Naive thymus-derived CD8-positive, alpha-beta T cell (primary cell): ENCODE results near the gene TTC28. TPM values are rescaled to one million over a fixed set of nuclear protein-coding genes. Genes with fewer than 3 reads are reported as not detected.

Experiments
- ATAC-seq, 2 donors: fragments of 150-1000 bp; cut with Tn5 transposase in 1 of 2; sonication (Bioruptor Pico), chemical (Tn5 transposase) in 1 of 2; 1 replicate in 1 of 2; 2 replicates in 1 of 2; pipeline ENCODE4 v1.10.0; 2021; ENCODE audit warnings: mild to moderate bottlenecking in 2 of 2, moderate library complexity in 2 of 2
- POLR2A ChIA-PET: fragments of 350-600 bp; sonication (Branson Sonifier 250); formaldehyde crosslinking; loops from one replicate; lab custom pipeline; 2021; ENCODE audit warnings: antibody characterized with exemption; lab: Charles Lee
- DNase-seq, 10 donors: peaks; one replicate each; pipeline versions ENCODE4 v3.0.0 to v3.0.0-alpha.2; 2020 to 2022
- H3K27ac Mint-ChIP-seq, 10 donors: one replicate each; pipeline ENCODE4 v1.8.0; 2020 to 2022; ENCODE audit warnings: mild to moderate bottlenecking in 10 of 10, mixed read lengths in 10 of 10, moderate library complexity in 4 of 10, inconsistent platforms in 1 of 10
- H3K27me3 Mint-ChIP-seq, 5 donors: one replicate each; pipeline ENCODE4 v1.8.0; 2021 to 2022; ENCODE audit warnings: mixed read lengths in 5 of 5
- H3K36me3 Mint-ChIP-seq, 3 donors: one replicate each; pipeline ENCODE4 v1.8.0; 2020 to 2022; ENCODE audit warnings: mixed read lengths in 3 of 3, mild to moderate bottlenecking in 2 of 3, inconsistent platforms in 1 of 3
- H3K4me1 Mint-ChIP-seq, 4 donors: one replicate each; pipeline ENCODE4 v1.8.0; 2021 to 2022; ENCODE audit warnings: mixed read lengths in 4 of 4
- H3K4me3 Mint-ChIP-seq, 10 donors: one replicate each; pipeline ENCODE4 v1.8.0; 2020 to 2022; ENCODE audit warnings: mild to moderate bottlenecking in 10 of 10, mixed read lengths in 10 of 10, moderate library complexity in 6 of 10, inconsistent platforms in 1 of 10
- H3K9me3 Mint-ChIP-seq, 9 donors: one replicate each; pipeline ENCODE4 v1.8.0; 2020 to 2022; ENCODE audit warnings: mixed read lengths in 9 of 9, mild to moderate bottlenecking in 3 of 9, inconsistent platforms in 1 of 9, moderate library complexity in 1 of 9
- polyA plus RNA-seq, 3 donors: library from polyadenylated mRNA; unstranded; fragments of 300-500 nt; fragmentation: Illumina TruSeq; gene quantifications; one replicate each; pipeline ENCODE4 v1.2.3, GENCODE V29; 2021
- total RNA-seq, 8 experiments: library from RNA in 2 of 8; stranded (reverse) in 2 of 8; gene quantifications; one replicate each; pipeline ENCODE4 v1.2.3 and lab custom pipeline; 2021 to 2026

TTC28 gene
- total and polyA plus RNA-seq, 5 experiments from 2014 or later, result 0.44 to 6.4 (median 1.3) TPM

DNA sequence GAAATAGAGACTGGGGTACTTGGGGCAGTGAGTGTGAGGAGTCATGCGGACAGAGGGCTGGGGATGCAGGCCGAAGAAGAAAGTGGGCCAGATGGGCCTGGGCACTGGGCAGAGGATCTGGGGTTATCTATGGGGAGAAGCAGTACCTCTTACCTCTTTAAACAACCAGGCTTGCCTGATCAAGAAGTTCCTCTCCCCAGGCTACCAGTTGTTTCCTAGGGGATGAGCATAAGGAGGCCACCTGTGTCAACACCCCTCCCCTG, 662.2 kb downstream of the TTC28 start:
- no peak for DNase-seq
- no peak for ATAC-seq
- Mint-ChIP-seq H3K4me3 (no peak overlapping the region), H3K36me3 (no peaks in the 10 kb centered on the region), H3K27ac (peak overlapping the region in 2 of 10 donors; percentile 21 to 43), H3K4me1 (peaks cover 3 to 6% (median 4%) of the 10 kb centered on the region in 4 donors), H3K27me3 (peaks cover 0 to 2% (median 0%) of the 10 kb centered on the region in 5 donors), H3K9me3 (no peaks in the 10 kb centered on the region)
- POLR2A ChIA-PET, result no interaction called here

DNA sequence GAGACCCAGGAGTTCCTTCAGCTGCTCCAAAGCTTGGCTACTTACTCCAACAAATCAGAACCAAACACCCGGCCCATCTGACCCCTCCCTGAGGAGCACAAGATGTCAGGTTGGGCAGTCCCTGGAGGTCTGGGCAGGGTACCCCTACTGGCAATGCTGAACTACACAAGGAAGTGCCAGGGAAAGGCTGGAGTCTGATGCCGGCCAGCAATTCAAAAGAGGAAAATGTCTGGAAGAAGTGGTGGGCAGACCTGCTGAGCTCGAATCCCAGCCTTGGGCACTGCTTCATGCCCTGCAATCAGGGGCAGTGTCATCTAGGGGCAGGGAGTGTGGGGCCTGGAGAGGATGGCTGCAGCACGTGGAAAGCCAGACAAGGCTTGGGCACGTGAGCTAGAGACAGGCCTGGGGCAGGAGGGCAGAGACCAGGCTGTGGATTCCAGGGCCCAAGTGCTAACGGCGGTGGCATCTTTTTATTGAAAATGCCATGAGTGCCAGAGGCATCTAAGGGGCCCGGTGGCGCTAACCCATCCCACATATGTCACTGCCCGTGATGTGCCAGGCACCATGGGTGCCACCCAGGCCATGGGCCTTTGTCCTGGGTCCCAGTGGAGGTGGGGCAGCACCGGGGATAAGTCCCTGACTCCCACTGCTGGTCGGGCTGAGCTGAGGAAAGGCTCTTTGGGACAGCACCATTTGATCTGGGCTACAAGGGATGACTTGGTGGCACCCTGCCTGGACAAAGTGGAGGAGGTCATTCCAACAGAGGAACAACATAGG, 662.7 kb downstream of the TTC28 start:
- Mint-ChIP-seq H3K27ac (peak overlapping the region in 1 of 10 donors; percentile 43), H3K4me3 (no peak overlapping the region), H3K9me3 (no peaks in the 10 kb centered on the region), H3K36me3 (no peaks in the 10 kb centered on the region), H3K27me3 (no peaks in the 10 kb centered on the region), H3K4me1 (peaks cover 3 to 5% (median 3%) of the 10 kb centered on the region in 4 donors)
- POLR2A ChIA-PET, result interaction anchor here (0.6 kb wide), 1 partner anchor 59 kb away, joined by 3 read pairs; no protein-coding TSS in a partner anchor
- DNase-seq (no peak), ATAC-seq (no peak)

DNA sequence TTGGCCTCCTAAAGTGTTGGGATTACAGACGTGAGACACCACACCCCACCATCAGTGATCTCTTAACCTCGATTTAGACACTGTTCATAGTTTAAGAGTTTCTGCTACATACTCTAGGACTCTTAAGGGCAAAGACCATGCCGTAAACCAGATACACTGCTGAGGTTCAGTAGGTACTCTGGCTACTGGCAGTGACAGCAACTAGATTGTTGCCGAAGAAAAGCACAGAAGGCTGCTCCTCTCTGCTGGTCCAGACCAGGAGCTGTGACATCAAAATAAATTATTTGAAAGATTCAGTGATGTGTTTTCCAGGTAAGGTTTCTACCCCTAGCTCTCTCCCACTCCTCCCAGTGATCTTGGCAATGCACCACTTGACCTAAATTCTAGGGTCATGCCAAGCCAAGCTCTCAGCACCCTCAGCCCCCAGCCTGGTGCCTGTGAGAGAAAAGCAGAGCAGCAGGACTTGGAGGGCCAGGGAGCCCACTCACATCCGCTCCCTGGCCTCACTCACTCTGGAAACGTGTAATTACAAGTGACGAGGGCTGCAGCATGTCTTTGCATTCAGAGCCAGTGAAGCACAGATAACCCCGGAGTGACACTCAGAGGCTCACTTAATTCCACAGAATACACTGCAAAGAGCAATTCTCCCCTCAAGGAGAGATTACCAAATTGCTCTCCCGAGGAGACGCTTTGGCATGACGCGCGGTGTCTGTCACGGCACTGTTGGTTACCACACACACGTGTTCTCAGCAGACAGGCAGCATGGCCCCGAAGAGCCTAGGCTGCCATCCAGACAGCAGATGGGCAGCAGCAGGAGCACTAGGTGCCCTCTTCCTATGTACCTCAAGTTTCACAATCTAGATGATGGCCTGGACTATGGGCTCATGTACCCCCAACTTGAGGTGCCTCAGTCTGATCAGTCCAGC, 663.7 kb downstream of the TTC28 start:
- Mint-ChIP-seq H3K27ac (peak overlapping the region in 1 of 10 donors; percentile 48), H3K36me3 (no peaks in the 10 kb centered on the region), H3K4me3 (no peak overlapping the region), H3K27me3 (no peaks in the 10 kb centered on the region), H3K4me1 (peaks cover 3 to 5% (median 3%) of the 10 kb centered on the region in 4 donors), H3K9me3 (no peaks in the 10 kb centered on the region)
- DNase-seq, result no peak
- ATAC-seq, result no peak
- POLR2A ChIA-PET, result interaction anchor here (0.6 kb wide), 1 partner anchor 58 kb away, joined by 3 read pairs; no protein-coding TSS in a partner anchor

DNA sequence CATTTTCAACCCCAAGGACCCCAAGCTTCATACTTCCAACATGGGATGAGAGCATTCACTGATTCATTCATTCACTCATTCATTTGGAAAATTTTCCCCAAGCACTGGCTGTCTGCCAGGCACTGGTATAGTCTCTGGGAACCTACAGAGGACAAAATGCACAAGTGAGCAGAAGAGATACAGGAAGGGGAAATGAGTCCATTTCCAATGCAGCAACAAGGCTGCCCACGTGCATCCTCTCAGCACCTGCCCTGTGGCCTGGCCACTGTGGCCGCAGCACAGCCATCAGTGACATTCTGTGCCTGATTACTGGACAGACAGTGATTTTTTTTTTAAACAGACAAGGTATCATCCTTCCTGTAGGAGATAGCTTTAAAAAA, 664.6 kb downstream of the TTC28 start:
- Mint-ChIP-seq H3K4me3 (no peak overlapping the region), H3K9me3 (no peaks in the 10 kb centered on the region), H3K36me3 (no peaks in the 10 kb centered on the region), H3K27ac (no peak overlapping the region), H3K4me1 (peaks cover under 1 to 2% (median under 1%) of the 10 kb centered on the region in 4 donors), H3K27me3 (no peaks in the 10 kb centered on the region)
- POLR2A ChIA-PET, result interaction anchor here (0.6 kb wide), 1 partner anchor 37 kb away, joined by 3 read pairs; no protein-coding TSS in a partner anchor
- no peak for DNase-seq
- ATAC-seq, result no peak

DNA sequence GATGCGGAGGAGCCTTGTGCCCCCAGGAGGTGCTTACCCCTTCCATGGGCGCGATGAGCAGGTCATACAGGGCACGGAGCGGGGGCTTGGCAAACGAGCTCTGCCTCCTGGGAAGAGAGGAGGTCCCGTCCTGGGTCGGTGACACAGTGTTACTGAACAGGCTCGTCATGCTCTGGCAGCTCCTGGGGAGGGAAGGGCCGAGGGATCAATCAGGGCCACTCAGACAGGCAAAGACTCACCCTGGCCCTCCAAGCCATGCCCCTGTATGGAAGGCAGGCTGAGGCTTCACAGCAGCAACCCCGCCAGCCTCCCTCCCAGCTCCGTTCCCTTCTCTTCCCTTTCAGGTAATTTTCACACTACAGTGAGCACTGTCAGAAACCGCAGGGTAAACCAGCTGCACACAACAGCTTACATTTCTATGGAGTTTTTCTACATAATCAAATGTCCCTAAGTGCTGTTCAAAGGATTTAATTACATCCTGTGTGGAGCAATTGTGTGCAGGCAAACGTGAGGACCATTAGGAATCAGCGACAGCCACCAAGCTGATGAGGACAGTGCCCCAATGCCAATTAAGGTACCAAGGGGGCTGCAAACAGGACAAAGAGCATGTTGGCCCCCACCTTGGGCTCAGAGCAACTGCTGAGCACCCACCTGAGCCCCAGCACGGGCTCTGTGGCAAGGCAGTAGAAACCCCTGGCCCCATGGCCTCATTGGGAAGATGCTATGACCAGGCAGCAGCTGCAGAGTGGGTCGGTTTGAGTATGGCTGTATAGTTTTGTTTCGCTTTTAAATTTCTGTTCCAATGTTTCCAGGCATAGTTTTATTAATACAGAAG, 665.2 kb downstream of the TTC28 start:
- Mint-ChIP-seq H3K4me3 (no peak overlapping the region), H3K36me3 (no peaks in the 10 kb centered on the region), H3K4me1 (no peaks in the 10 kb centered on the region), H3K9me3 (no peaks in the 10 kb centered on the region), H3K27ac (no peak overlapping the region), H3K27me3 (no peaks in the 10 kb centered on the region)
- POLR2A ChIA-PET, result interaction anchor here (0.6 kb wide), 1 partner anchor 38 kb away, joined by 3 read pairs; no protein-coding TSS in a partner anchor
- DNase-seq, result no peak
- no peak for ATAC-seq

DNA sequence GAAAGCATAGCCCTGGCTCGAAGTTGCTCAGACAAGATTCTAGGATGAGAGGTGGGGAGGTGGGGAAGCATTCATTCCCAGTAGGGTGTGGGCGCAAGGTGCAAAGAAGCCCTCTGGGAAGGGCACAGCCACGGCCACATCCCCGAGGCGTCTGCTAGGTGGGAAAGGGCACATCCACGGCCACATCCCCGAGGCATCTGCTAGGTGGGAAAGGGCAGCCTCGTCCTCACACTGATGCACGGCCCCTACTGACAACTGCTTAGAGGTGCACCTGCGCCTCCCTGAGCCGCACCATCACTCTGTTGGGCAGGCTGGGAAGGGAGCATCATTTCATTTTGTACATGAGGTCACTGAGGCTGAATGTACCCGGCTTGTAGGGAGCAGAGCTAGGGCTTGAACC, 666.0 kb downstream of the TTC28 start:
- no peak overlapping the region for H3K27ac Mint-ChIP-seq
- POLR2A ChIA-PET, result no interaction called here
- H3K36me3 Mint-ChIP-seq, result no peaks in the 10 kb centered on the region
- H3K27me3 Mint-ChIP-seq, result no peaks in the 10 kb centered on the region
- H3K4me3 Mint-ChIP-seq, result no peak overlapping the region
- H3K4me1 Mint-ChIP-seq, result no peaks in the 10 kb centered on the region
- no peaks in the 10 kb centered on the region for H3K9me3 Mint-ChIP-seq
- DNase-seq, result no peak
- no peak for ATAC-seq

DNA sequence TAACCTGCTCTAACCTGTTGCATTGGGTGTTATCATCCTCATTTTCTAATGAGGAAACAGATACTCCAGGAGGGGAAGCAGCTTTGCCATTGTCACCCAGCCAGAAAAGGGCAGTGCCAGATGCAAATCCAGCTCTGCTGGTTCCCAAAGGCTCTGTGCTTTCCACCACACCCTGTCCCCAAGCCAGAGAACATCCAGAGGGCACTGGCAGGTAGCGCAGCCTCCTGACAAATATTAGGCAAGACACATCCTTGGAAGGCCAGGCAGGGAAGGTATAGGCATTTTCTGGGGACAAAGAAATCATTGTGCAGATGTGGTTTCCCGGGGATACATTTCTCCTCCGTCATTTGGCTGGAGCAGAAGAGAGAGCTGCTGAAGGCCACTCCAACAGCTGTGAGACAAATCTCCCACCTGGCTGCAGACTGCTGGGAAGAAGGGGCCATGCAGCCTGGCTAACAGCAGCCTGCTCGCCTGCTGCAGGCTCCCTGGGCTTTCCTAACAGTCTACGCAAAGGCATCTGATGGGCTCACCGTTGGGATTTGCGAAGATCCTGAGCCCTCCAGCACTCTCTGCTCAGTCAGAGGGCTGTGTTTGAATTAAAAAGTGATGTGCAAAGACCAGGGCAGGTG, 666.7 kb downstream of the TTC28 start:
- POLR2A ChIA-PET, result no interaction called here
- DNase-seq, result no peak
- Mint-ChIP-seq H3K27me3 (no peaks in the 10 kb centered on the region), H3K9me3 (no peaks in the 10 kb centered on the region), H3K4me3 (no peak overlapping the region), H3K27ac (no peak overlapping the region), H3K4me1 (no peaks in the 10 kb centered on the region), H3K36me3 (no peaks in the 10 kb centered on the region)
- ATAC-seq, result no peak

DNA sequence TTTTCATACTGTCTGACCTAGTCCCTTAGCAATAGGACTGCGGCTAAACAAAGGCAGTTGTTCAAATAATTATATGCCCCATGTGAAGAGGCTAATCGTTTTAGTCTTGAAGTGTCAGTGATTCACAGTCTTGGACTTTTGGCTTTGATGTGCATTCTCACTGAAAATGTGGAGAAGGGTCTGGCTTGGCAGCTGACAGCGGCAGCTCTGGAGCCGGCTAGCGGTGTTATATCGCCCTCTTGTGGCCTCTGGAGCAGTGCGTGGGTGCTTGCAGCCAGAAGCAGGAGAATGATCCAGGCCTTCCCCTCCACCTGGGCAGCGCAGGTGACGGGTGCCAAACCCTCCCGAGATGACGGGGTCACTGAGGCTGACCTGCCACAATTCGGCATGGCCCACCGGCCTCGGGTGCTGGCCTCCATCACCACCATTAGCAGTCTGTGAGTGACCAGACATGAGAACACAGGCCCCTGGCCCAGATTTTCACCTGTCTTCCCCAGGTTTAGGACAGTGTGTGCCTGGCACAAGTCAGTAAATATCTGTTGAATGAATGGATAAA, 670.3 kb downstream of the TTC28 start:
- Mint-ChIP-seq H3K9me3 (no peaks in the 10 kb centered on the region), H3K36me3 (no peaks in the 10 kb centered on the region), H3K4me3 (no peak overlapping the region), H3K27me3 (no peaks in the 10 kb centered on the region), H3K27ac (no peak overlapping the region), H3K4me1 (no peaks in the 10 kb centered on the region)
- peak; percentile 87 to 88 for ATAC-seq
- DNase-seq, result peak; percentile 45 to 84 (median 67)
- POLR2A ChIA-PET, result no interaction called here

DNA sequence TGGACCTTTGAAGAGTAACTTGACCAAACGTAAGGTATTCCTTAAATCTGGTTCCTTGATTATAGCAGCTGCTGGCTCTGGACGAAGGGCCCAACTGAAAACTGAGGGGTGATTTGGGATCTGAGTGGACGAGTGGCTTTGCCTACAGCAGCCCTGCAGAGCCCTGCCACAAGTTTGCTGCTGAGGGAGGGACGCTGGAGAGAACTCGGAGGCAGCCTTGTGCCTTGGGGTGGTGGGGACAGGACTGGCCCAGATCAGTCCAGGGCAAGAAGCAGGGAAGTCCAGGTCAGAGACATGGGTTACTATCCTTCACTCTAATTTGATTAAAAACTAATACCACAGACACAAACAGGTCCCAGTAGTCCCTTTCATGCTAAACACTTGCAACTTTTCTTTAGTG, 671.0 kb downstream of the TTC28 start:
- H3K27ac Mint-ChIP-seq, result peak overlapping the region in 1 of 10 donors; percentile 48
- POLR2A ChIA-PET, result no interaction called here
- H3K4me1 Mint-ChIP-seq, result no peaks in the 10 kb centered on the region
- H3K27me3 Mint-ChIP-seq, result no peaks in the 10 kb centered on the region
- no peak for ATAC-seq
- H3K36me3 Mint-ChIP-seq, result no peaks in the 10 kb centered on the region
- DNase-seq, result no peak
- no peak overlapping the region for H3K4me3 Mint-ChIP-seq
- H3K9me3 Mint-ChIP-seq, result no peaks in the 10 kb centered on the region

DNA sequence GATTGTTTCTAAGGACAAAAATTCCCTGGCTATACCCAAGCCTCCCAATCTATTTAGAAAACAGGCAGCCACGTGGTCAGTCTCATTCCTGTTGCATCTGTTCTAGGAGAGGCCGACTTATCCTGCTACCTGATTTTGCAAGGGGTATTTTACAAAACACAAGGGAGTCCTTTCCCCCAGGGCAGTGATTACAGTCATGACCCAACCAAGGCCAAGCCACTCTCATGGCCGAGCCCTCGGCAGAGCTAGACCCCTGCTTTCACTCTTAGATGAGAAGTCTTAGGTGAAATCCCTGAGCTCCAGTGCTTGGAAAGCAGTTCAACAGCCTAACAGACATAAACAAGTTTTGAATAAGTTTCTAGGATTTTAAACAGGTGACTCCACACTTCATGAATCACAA, 671.6 kb downstream of the TTC28 start:
- Mint-ChIP-seq H3K4me3 (no peak overlapping the region), H3K27ac (no peak overlapping the region), H3K9me3 (no peaks in the 10 kb centered on the region), H3K36me3 (no peaks in the 10 kb centered on the region), H3K4me1 (no peaks in the 10 kb centered on the region), H3K27me3 (no peaks in the 10 kb centered on the region)
- ATAC-seq (no peak), DNase-seq (no peak)
- POLR2A ChIA-PET, result no interaction called here

DNA sequence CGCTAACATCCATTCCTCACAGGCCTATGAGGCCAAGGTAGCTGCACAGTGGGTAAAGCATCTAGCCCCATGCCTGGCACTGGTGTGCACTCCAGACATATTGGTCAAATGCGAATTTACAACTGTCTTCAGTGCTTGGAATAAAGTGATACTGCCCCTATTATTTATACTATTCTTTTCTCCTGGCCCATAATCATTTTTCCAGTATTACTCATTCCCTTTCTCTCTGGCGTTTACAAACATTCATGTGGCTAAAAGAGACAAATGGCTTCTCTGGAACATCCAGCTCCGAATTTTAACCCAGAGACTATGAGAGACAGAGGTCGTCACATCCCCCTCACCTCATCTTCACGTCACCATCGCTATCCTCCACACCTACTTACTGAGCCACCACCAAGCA, 673.4 kb downstream of the TTC28 start:
- POLR2A ChIA-PET, result no interaction called here
- H3K36me3 Mint-ChIP-seq, result no peaks in the 10 kb centered on the region
- H3K27me3 Mint-ChIP-seq, result no peaks in the 10 kb centered on the region
- DNase-seq, result no peak
- no peaks in the 10 kb centered on the region for H3K4me1 Mint-ChIP-seq
- no peak for ATAC-seq
- H3K4me3 Mint-ChIP-seq, result no peak overlapping the region
- peak overlapping the region in 1 of 10 donors; percentile 1 for H3K27ac Mint-ChIP-seq
- H3K9me3 Mint-ChIP-seq, result no peaks in the 10 kb centered on the region

DNA sequence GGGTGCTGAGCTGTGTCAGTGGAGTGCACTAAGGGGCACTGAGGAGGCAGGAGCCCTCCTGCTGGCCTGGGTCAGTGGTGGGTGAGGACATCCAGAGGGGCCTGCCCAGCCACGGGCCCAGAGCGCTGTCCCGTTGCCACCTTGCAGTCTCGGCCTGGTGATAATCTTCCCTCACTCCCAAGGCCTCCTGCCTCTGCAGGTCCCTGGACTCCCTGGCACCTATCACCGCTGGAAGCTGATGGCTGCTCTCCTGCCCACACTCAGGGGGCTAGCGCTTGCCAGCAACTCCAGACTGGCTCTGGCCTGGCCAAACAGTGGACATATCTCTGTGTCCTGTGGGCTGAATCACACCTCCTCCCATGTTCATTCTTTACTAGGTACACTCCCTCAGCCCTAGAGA, 674.1 kb downstream of the TTC28 start:
- H3K9me3 Mint-ChIP-seq, result no peaks in the 10 kb centered on the region
- ATAC-seq, result no peak
- H3K36me3 Mint-ChIP-seq, result no peaks in the 10 kb centered on the region

More for the DNA sequence above, 674.1 kb downstream of the TTC28 start:
- POLR2A ChIA-PET, result no interaction called here
- DNase-seq, result no peak
- peak overlapping the region in 1 of 10 donors; percentile 1 for H3K27ac Mint-ChIP-seq
- no peak overlapping the region for H3K4me3 Mint-ChIP-seq
- H3K27me3 Mint-ChIP-seq, result no peaks in the 10 kb centered on the region
- no peaks in the 10 kb centered on the region for H3K4me1 Mint-ChIP-seq
